ENCODE measurements around the gene ZBTB43. TPM values are rescaled to one million over a fixed set of nuclear protein-coding genes. Genes with fewer than 3 reads are reported as not detected.

Gene ZBTB43
- total and polyA plus RNA-seq, 7 experiments from 2014 or later, result 6.9 to 31.4 (median 27.3) TPM

- no peaks in the 10 kb centered on the region for H3K36me3 ChIP-seq (ENCODE audit: control insufficient read depth in 2 of 3, insufficient read depth in 3 of 3, low read length in 3 of 3)
- intact Hi-C loops (cut with micrococcal nuclease), result no loop called here
- no peak overlapping the region for H3K27ac ChIP-seq (ENCODE audit: low read depth, low read length)
- DNase-seq (no peak), ATAC-seq (no peak)
- H3K27ac Mint-ChIP-seq, result no peak overlapping the region
- H3K27me3 Mint-ChIP-seq, result peaks cover 5 to 12% (median 9%) of the 10 kb centered on the region in 5 donors
- no peak overlapping the region for H3K4me3 Mint-ChIP-seq
- ChIA-PET CTCF (no interaction called here), POLR2A (no interaction called here)
- peaks cover 0 to 2% (median 0%) of the 10 kb centered on the region in 7 donors for H3K4me1 Mint-ChIP-seq
- H3K27me3 ChIP-seq (ENCODE audit: control insufficient read depth in 2 of 2, insufficient read depth in 2 of 2, low read length in 2 of 2), result no peaks in the 10 kb centered on the region
- H3K36me3 Mint-ChIP-seq, result peaks cover 0 to 3% (median 0%) of the 10 kb centered on the region in 5 donors
- peaks cover 0 to 21% (median 0%) of the 10 kb centered on the region in 11 donors for H3K9me3 Mint-ChIP-seq
- no peak overlapping the region for H3K4me3 ChIP-seq (ENCODE audit: low read length)
- no peaks in the 10 kb centered on the region for H3K4me1 ChIP-seq (ENCODE audit: control insufficient read depth in 2 of 2, insufficient read depth in 2 of 2, low read length in 2 of 2)
- H3K9me3 ChIP-seq (ENCODE audit: control insufficient read depth in 2 of 3, low read length in 3 of 3), result no peaks in the 10 kb centered on the region
These were observed 6.9 kb upstream of the ZBTB43 start for GRCh38 chr9:126797903-126798302.

GRCh38 chr9:126799034-126799433 is 5.8 kb upstream of the ZBTB43 start:
- Mint-ChIP-seq H3K4me1 (peaks cover 2 to 4% (median 3%) of the 10 kb centered on the region in 7 donors), H3K27me3 (peaks cover 0 to 8% (median 5%) of the 10 kb centered on the region in 5 donors), H3K27ac (no peak overlapping the region), H3K36me3 (peaks cover 0 to 3% (median 0%) of the 10 kb centered on the region in 5 donors), H3K9me3 (peaks cover 0 to 21% (median 2%) of the 10 kb centered on the region in 11 donors), H3K4me3 (no peak overlapping the region)
- H3K27me3 ChIP-seq (ENCODE audit: control insufficient read depth in 2 of 2, insufficient read depth in 2 of 2, low read length in 2 of 2), result no peaks in the 10 kb centered on the region
- ChIA-PET CTCF (interaction anchor here (1.2 kb wide), 1 partner anchor 89 kb away, joined by 3 read pairs; no protein-coding TSS in a partner anchor), POLR2A (no interaction called here)
- H3K4me1 ChIP-seq (ENCODE audit: control insufficient read depth in 2 of 2, insufficient read depth in 2 of 2, low read length in 2 of 2), result no peaks in the 10 kb centered on the region
- no peak for ATAC-seq
- H3K9me3 ChIP-seq (ENCODE audit: control insufficient read depth in 2 of 3, low read length in 3 of 3), result no peaks in the 10 kb centered on the region
- H3K27ac ChIP-seq (ENCODE audit: low read depth, low read length), result no peak overlapping the region
- intact Hi-C loops (cut with micrococcal nuclease), result no loop called here
- H3K4me3 ChIP-seq (ENCODE audit: low read length), result no peak overlapping the region
- H3K36me3 ChIP-seq (ENCODE audit: control insufficient read depth in 2 of 3, insufficient read depth in 3 of 3, low read length in 3 of 3), result no peaks in the 10 kb centered on the region
- DNase-seq, result no peak

GRCh38 chr9:126802318-126803059 is 2.4 kb upstream of the ZBTB43 start:
- intact Hi-C loops (cut with micrococcal nuclease), result loop anchor here in 1 of 2 donors (10.0 kb wide), 2 partner anchors 652 to 1938 kb away; partner anchors contain the start of genes ARPC5L, LRSAM1, RPL12 and RPL35
- Histone ChIP-seq H3K27ac (ENCODE audit: low read depth, low read length) (no peak overlapping the region), H3K4me3 (ENCODE audit: low read length) (no peak overlapping the region), H3K4me1 (ENCODE audit: control insufficient read depth in 2 of 2, insufficient read depth in 2 of 2, low read length in 2 of 2) (peaks cover 10 to 17% of the 10 kb centered on the region in 2 donors), H3K9me3 (ENCODE audit: control insufficient read depth in 2 of 3, low read length in 3 of 3) (no peaks in the 10 kb centered on the region), H3K36me3 (ENCODE audit: control insufficient read depth in 2 of 3, insufficient read depth in 3 of 3, low read length in 3 of 3) (peaks cover 0 to 5% (median 0%) of the 10 kb centered on the region in 3 experiments), H3K27me3 (ENCODE audit: control insufficient read depth in 2 of 2, insufficient read depth in 2 of 2, low read length in 2 of 2) (no peaks in the 10 kb centered on the region)
- ChIA-PET POLR2A (interaction anchor here (0.7 kb wide), 1 partner anchor 71 kb away, joined by 4 read pairs; no protein-coding TSS in a partner anchor), CTCF (interaction anchor here (1.0 kb wide), 1 partner anchor 100 kb away, joined by 3 read pairs; no protein-coding TSS in a partner anchor)
- Mint-ChIP-seq H3K27me3 (peaks cover 0 to 3% (median 0%) of the 10 kb centered on the region in 5 donors), H3K4me1 (peaks cover 28 to 34% (median 30%) of the 10 kb centered on the region in 7 donors), H3K27ac (no peak overlapping the region), H3K36me3 (peaks cover 0 to 9% (median 4%) of the 10 kb centered on the region in 5 donors), H3K4me3 (peak overlapping the region in 1 of 10 donors; percentile 51), H3K9me3 (peaks cover 0 to 7% (median 2%) of the 10 kb centered on the region in 11 donors)
- DNase-seq (no peak), ATAC-seq (no peak)

GRCh38 chr9:126804198-126804695 is 593 bp upstream of the ZBTB43 start:
- Mint-ChIP-seq H3K27ac (peak overlapping the region; percentile 83 to 99 (median 93)), H3K27me3 (peaks cover 0 to 3% (median 0%) of the 10 kb centered on the region in 5 donors), H3K9me3 (peaks cover 0 to 7% (median 2%) of the 10 kb centered on the region in 11 donors), H3K36me3 (peaks cover 0 to 9% (median 4%) of the 10 kb centered on the region in 5 donors), H3K4me3 (peak overlapping the region; percentile 81 to 99 (median 96)), H3K4me1 (peaks cover 32 to 50% (median 39%) of the 10 kb centered on the region in 7 donors)
- Histone ChIP-seq H3K27ac (ENCODE audit: low read depth, low read length) (peak overlapping the region; percentile 83), H3K4me1 (ENCODE audit: control insufficient read depth in 2 of 2, insufficient read depth in 2 of 2, low read length in 2 of 2) (peaks cover 10 to 17% of the 10 kb centered on the region in 2 donors), H3K27me3 (ENCODE audit: control insufficient read depth in 2 of 2, insufficient read depth in 2 of 2, low read length in 2 of 2) (no peaks in the 10 kb centered on the region), H3K4me3 (ENCODE audit: low read length) (peak overlapping the region; percentile 72), H3K9me3 (ENCODE audit: control insufficient read depth in 2 of 3, low read length in 3 of 3) (no peaks in the 10 kb centered on the region), H3K36me3 (ENCODE audit: control insufficient read depth in 2 of 3, insufficient read depth in 3 of 3, low read length in 3 of 3) (peaks cover 0 to 5% (median 0%) of the 10 kb centered on the region in 3 experiments)
- POLR2A ChIA-PET, result interaction anchor here (1.0 to 4.7 kb wide), 5 partner anchors 13 to 98 kb away, joined by 3 to 28 read pairs (median 4); no protein-coding TSS in a partner anchor
- ATAC-seq, result no peak
- DNase-seq, result no peak
- CTCF ChIA-PET, result interaction anchor here (0.7 to 2.1 kb wide), 3 partner anchors 15 to 98 kb away, joined by 3 to 6 read pairs (median 4); no protein-coding TSS in a partner anchor
- intact Hi-C loops (cut with micrococcal nuclease), result loop anchor here (1.0 to 10.0 kb wide), 5 partner anchors 81 to 1939 kb away; partner anchors contain the start of genes ARPC5L (in 1 of the 2), LRSAM1 (in 1 of the 2), RALGPS1 (in 1 of the 2) and RPL12 (in 1 of the 2)

GRCh38 chr9:126805554-126806262 is 868 bp downstream of the ZBTB43 start:
- Histone ChIP-seq H3K36me3 (ENCODE audit: control insufficient read depth in 2 of 3, insufficient read depth in 3 of 3, low read length in 3 of 3) (peaks cover 0 to 5% (median 0%) of the 10 kb centered on the region in 3 experiments), H3K27me3 (ENCODE audit: control insufficient read depth in 2 of 2, insufficient read depth in 2 of 2, low read length in 2 of 2) (no peaks in the 10 kb centered on the region), H3K4me1 (ENCODE audit: control insufficient read depth in 2 of 2, insufficient read depth in 2 of 2, low read length in 2 of 2) (peaks cover 10 to 17% of the 10 kb centered on the region in 2 donors), H3K9me3 (ENCODE audit: control insufficient read depth in 2 of 3, low read length in 3 of 3) (no peaks in the 10 kb centered on the region), H3K4me3 (ENCODE audit: low read length) (peak overlapping the region; percentile 72), H3K27ac (ENCODE audit: low read depth, low read length) (peak overlapping the region; percentile 83)
- Mint-ChIP-seq H3K4me1 (peaks cover 32 to 50% (median 41%) of the 10 kb centered on the region in 7 donors), H3K27me3 (peaks cover 0 to 3% (median 0%) of the 10 kb centered on the region in 5 donors), H3K9me3 (peaks cover 0 to 7% (median 2%) of the 10 kb centered on the region in 11 donors), H3K27ac (peak overlapping the region; percentile 91 to 99 (median 95)), H3K36me3 (peaks cover 0 to 9% (median 4%) of the 10 kb centered on the region in 5 donors), H3K4me3 (peak overlapping the region; percentile 81 to 99 (median 96))
- peak in 4 of 9 donors; percentile 3 to 69 (median 43) for DNase-seq
- ATAC-seq, result peak; percentile 82
- intact Hi-C loops (cut with micrococcal nuclease), result loop anchor here (1.0 to 10.0 kb wide), 5 partner anchors 55 to 1941 kb away; partner anchors contain the start of genes ZBTB34 (in 2 of the 2), ARPC5L (in 1 of the 2), LRSAM1 (in 1 of the 2) and RPL12 (in 1 of the 2)
- CTCF ChIA-PET, result interaction anchor here (2.1 kb wide), 1 partner anchor 15 kb away, joined by 6 read pairs; no protein-coding TSS in a partner anchor
- POLR2A ChIA-PET, result interaction anchor here (0.7 to 4.7 kb wide), 3 partner anchors 15 to 86 kb away, joined by 3 to 28 read pairs (median 5); no protein-coding TSS in a partner anchor
